Left lobe of liver (tissue), 2 donors: ENCODE measurements around the gene ASXL2. TPM values are rescaled to one million over a fixed set of nuclear protein-coding genes. Genes with fewer than 3 reads are reported as not detected.
"Not testable (repeated sequence)": the region's sequence is repeated elsewhere in the genome, so short reads cannot be mapped to it uniquely, and the experiment has no call there.

Experiments used
- ATAC-seq: fragments of 200-7000 bp; cut with Tn5 transposase; one replicate; pipeline ENCODE4 v1.9.1; 2020; ENCODE audit warnings: mild to moderate bottlenecking, moderate library complexity
- DNase-seq: peaks from one replicate; pipeline ENCODE4 v3.0.0-alpha.2; 2020; ENCODE audit warnings: low spot score
- total RNA-seq: library from RNA; stranded (reverse); gene quantifications from one replicate; pipeline ENCODE4 v1.2.1, GENCODE V29; 2021
- donor health status: DM: no; HTN: no; CAD: no; lungs with moderate emphysema.
- donor health status: DM: no; HTN: yes; CAD: no.

ASXL2 gene
- total RNA-seq, 1 donor from 2014 or later = 11.0 TPM

DNA sequence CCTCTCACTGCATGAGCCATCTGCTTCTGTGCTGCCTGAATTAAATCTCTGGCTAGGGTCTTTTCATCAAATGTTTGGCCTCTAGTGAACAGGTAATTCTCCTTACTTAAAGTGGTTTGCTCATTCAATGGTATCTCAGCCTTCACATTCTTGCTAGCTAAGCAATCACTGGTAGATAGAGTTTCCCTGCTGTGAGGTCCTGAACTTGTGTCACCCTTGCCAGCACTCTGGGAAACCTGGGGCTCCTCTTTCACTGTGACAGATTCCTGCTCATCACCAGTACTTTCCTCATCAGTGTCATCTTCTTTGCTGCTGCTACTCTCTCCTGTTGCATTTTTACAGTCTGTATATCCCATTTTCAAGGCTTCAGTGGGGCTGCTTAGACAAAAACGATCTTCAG is 135.8 kb downstream of the ASXL2 start:
- no peak for ATAC-seq

GRCh38 chr2:25740810-25741381 is 137.4 kb downstream of the ASXL2 start:
- ATAC-seq = peak; percentile 18
- no peak for DNase-seq

More for the DNA sequence above, 135.8 kb downstream of the ASXL2 start:
- no peak for DNase-seq

DNA sequence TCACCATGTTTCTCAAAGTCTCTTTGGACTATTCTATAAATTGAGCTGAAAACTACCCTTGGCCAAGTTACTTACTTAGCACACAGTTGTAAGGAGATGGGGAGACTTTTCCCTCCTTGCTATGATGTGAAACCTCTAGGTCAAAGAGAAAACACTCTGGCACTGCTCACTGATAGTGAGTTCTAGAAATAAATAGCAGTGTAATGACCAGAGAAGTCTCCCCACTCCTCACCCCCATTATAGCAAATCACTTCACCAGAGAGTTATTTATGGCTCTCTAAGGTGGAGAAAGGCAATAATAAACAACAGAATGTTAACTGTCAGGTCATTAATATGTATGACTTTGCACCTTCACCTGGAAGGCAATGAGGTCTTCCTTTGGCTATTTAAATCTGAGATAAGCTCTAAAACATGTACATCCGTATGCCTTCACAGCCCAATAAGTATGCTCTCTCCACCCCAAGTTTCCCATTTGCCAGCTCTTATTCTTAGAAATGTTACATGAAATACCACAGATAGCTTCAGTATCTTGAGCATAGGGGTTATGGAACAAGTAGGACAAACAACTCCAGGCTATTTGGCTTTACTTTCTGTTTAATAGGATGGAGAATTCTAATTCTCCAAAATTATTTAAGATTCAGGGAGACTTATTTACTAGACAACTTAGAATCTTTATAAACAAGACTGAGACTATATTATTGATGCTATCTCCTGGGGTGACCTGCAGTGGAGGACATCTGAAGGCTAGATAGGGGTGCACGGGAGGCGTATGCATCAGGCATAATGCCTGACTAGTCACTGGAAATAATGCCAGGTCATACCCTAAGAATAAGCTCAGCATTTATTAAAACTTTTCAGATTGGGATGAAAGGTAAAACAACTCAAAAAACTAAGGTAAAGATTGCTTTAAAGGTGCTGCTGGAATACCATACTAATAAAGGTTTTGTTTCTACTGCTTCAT is 139.6 kb downstream of the ASXL2 start:
- ATAC-seq = no peak
- DNase-seq = no peak

DNA sequence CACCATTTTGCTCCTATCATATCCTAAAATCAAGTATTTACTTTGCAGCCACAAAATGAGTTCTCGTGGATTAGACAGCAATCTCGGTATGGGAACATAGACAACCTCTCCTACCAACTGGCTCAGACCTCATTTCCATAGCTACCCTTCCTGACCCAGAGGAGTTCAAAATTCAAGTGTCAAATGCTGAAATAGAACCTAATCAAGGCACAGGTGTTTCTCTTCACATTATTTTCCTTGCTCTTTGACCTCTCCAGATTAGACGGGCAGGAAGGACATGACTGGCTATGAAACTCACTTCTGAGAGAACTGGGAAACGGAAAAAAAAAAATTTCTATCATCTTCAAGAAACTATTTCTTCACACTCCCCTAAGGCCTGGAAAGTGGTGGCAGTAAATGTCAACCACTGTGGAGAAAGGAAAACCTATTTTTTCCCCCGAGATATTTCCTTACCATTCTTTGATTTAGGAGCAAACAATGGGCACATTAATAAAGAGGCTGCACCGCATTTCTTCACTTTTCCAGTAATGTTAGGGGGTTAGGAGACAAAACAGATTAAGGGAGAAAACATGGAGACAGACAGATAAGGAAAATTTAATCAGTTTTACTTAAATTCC is 141.3 kb downstream of the ASXL2 start:
- no peak for ATAC-seq
- DNase-seq = no peak

- no peak for DNase-seq
- ATAC-seq = no peak
Observed at GRCh38 chr2:25735835-25736234, 142.5 kb downstream of the ASXL2 start.

- ATAC-seq (no peak), DNase-seq (no peak)
Observed at GRCh38 chr2:25728559-25728958, 149.7 kb downstream of the ASXL2 start.

DNA sequence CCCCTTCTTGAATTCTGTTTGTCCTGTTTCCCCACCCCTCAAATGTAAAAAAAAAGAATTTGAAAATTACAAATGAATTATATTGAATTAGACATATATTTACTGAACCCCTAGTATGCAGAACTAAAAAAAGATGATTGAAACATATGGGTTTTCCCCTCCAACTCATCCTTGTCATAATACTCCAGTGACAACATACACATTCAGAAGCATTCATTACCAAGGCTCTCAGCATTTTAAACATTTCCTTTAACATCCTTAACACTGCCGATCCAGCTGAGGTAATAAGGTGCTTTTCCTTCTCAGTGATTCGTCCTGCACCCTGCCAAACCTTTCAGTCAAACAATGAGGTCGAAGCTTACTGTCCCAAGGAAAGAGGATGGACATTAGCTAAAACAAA is 151.8 kb downstream of the ASXL2 start:
- ATAC-seq = no peak

GRCh38 chr2:25725877-25726276 is 152.4 kb downstream of the ASXL2 start:
- ATAC-seq (no peak), DNase-seq (no peak)

More for the DNA sequence above, 151.8 kb downstream of the ASXL2 start:
- no peak for DNase-seq

GRCh38 chr2:25724756-25725155 is 153.5 kb downstream of the ASXL2 start:
- no peak for ATAC-seq
- DNase-seq = no peak

DNA sequence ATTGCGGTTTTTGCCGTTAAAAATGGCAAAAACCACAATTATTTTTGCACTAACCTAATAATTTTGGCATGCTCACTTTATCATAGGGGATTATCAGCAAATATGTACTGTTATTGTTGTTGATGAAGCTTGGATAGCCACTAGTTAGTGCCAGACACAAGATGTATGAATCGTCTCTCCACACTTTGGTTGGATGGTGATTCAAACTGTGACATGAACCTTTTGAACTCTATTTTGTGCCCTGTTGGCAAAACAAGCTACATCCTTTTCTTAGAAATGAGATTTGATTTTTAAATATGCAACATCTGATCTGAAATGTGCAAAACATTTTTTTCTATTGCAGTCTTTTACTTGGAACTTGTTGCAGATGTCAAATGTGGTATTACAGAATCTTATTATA is 156.1 kb downstream of the ASXL2 start:
- ATAC-seq (no peak), DNase-seq (no peak)

GRCh38 chr2:25720575-25720974 is 157.7 kb downstream of the ASXL2 start:
- DNase-seq (no peak), ATAC-seq (no peak)

- ATAC-seq = no peak
- no peak for DNase-seq
Observed at GRCh38 chr2:25714740-25715139, 163.5 kb downstream of the ASXL2 start.

DNA sequence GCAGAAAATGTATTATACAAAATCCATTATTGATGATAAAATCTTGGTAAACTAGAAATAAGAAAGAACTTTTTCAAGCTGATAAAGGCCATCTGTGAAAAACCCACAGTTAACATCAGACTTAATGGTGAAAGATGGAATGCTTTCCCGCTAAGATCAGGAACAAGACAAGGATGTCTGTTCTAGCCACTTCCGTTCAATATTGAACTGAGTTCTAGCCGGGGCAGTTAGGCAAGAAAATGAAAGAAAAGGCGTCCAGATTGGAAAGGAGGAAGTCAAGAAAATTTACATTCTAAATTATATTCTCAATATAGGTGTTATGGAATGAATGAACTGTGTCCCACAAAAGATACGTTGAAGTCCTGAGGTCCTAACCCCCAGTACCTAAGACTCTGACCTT is 165.8 kb downstream of the ASXL2 start:
- DNase-seq (no peak), ATAC-seq (no peak)

DNA sequence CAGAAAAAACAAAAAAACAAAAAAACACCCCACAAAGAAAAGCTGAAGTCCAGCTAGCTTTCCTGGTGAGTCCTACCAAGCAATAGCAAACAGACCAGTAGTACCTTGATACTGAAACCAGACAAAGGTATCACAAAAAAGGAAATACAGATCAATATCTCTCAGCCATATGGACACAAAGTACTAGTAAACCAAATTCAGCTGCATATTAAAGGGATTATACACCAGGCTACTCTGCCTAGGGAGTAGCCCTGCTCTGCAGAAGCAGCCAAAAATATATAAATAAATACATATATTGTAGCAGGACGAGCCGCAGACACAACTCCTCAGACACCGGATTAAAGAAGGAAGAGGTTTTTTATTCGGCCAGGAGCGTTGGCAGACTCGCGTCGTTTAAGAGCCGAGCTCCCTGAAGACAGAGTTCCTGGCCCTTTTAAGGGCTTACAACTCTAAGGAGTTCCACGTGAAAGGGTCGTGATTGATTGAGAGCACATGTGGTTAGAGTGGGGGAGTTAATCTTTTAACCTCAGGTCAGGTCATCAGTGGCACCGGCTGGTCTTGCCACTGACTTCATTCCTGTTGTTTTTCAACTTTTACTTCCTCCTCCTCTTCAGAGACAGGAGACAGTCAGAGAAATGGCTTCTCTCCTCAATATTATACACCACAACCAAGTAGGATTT is 166.5 kb downstream of the ASXL2 start:
- ATAC-seq = no peak
- no peak for DNase-seq

GRCh38 chr2:25710750-25711149 is 167.5 kb downstream of the ASXL2 start:
- ATAC-seq (no peak), DNase-seq (no peak)

DNA sequence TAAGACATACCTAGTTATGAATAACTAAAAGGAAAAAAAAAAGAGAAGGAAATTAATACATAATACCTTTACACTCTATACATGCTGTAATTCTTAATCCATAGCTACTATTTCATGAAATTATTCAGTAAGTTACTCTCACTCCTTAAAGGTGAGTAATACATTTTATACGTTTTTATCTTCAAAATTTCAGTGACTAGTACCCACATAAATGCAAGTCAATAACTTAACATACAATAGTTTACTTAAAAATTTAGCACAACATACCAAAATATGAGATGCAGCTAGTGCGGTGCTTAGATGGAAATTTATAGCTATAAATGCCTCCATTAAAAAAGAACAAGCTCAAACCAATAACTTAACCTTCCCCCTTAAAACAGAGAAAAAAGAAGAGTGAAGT is 168.9 kb downstream of the ASXL2 start:
- no peak for ATAC-seq
- DNase-seq = no peak

- ATAC-seq (no peak), DNase-seq (no peak)
Observed at GRCh38 chr2:25707927-25708590, 170.2 kb downstream of the ASXL2 start.

GRCh38 chr2:25705575-25705974 is 172.7 kb downstream of the ASXL2 start:
- not testable (repeated sequence) for ATAC-seq, DNase-seq

DNA sequence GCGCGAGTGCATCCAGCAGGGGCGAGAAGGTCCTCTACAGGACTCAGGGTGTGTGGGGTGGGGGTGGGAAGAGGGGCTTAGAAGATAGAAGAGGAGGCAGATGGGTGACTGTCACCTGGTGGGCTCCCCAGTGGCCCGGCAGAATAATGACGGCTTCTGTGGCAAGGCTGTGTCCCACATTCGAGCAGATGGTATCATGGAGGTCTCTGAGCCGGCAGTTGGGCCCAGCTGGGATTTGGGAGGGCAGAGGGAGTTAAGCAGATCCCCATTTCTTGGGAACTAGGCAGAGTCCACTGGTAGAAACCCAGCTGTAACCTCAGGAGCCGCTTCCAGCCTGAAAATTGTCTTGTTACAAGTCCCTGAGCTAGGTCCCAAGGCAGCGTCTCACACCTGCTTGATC is 176.5 kb downstream of the ASXL2 start:
- no peak for ATAC-seq
- no peak for DNase-seq

GRCh38 chr2:25700221-25700660 is 178.0 kb downstream of the ASXL2 start:
- no peak for DNase-seq
- peak; percentile 92 for ATAC-seq

DNA sequence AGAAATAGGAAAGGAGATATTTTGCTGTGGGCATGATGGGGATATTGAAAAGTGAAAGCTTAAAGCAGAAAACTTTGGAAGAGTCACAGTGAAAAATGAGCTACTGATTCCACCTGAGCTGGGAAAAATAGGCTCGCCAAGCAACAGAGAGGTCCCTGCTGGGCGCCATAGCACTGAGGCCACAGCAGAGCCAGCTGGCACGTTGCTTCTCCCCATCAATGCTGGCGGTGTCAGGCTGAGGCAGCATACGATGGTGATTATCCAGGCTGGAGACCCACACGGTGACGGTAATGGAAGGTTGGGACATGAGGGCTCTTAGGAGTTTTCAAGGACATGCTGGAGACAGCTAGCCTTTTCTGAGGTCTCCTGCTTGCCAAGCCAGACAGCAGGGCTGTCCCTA is 179.1 kb downstream of the ASXL2 start:
- ATAC-seq (no peak), DNase-seq (no peak)
